Tibial artery (tissue), 4 donors: ENCODE data around the gene MDM2.

ENCODE experiments used
- DNase-seq, 2 donors: peaks; one replicate each; pipeline ENCODE4 v3.0.0-alpha.2; 2019
- H3K27ac ChIP-seq, 2 donors: fragments of 200-600 bp; sonication (generic) in 1 of 2; 1 replicate in 1 of 2; 2 replicates in 1 of 2; pipeline ENCODE4 v1.5.1; 2018 to 2019; ENCODE audit warnings: mild to moderate bottlenecking in 1 of 2
- H3K27me3 ChIP-seq, 2 donors: fragments of 200-600 bp; sonication (generic) in 1 of 2; one replicate each; pipeline versions ENCODE4 v1.5.1 to v1.6.0; 2016 to 2019
- H3K36me3 ChIP-seq, 3 donors: fragments of 200-600 bp; sonication (generic) in 2 of 3; one replicate each; pipeline ENCODE4 v1.5.1; 2016 to 2019; ENCODE audit warnings: mild to moderate bottlenecking in 2 of 3
- H3K4me1 ChIP-seq, 4 donors: fragments of 200-600 bp; sonication (generic) in 2 of 4; 1 replicate in 3 of 4; 2 replicates in 1 of 4; pipeline ENCODE4 v1.5.1; 2016 to 2019
- H3K4me3 ChIP-seq, 2 donors: fragments of 200-600 bp; sonication (generic) in 1 of 2; 1 replicate in 1 of 2; 2 replicates in 1 of 2; pipeline ENCODE4 v1.5.1; 2018 to 2019; ENCODE audit warnings: mild to moderate bottlenecking in 2 of 2
- H3K9me3 ChIP-seq, 3 donors: fragments of 200-600 bp; sonication (generic) in 1 of 3; one replicate each; pipeline ENCODE4 v1.5.1; 2016 to 2019
- intact Hi-C: fragments of 100-400 bp; cut with DNase I; formaldehyde crosslinking; loops from one replicate; pipeline ENCODE4 v1.15.0; 2023; ENCODE audit warnings: low total_unique reads
- TF ChIP-seq, protein P1 (sequence below), 2 experiments: fragments of 200-600 bp in 1 of 2; fragments of 450-650 bp in 1 of 2; IDR thresholded peaks; one replicate each; pipeline ENCODE4 v1.5.1; 2017 to 2019; ENCODE audit warnings: antibody characterized with exemption in 2 of 2, mild to moderate bottlenecking in 1 of 2, moderate library complexity in 1 of 2

MDM2 gene

DNA sequence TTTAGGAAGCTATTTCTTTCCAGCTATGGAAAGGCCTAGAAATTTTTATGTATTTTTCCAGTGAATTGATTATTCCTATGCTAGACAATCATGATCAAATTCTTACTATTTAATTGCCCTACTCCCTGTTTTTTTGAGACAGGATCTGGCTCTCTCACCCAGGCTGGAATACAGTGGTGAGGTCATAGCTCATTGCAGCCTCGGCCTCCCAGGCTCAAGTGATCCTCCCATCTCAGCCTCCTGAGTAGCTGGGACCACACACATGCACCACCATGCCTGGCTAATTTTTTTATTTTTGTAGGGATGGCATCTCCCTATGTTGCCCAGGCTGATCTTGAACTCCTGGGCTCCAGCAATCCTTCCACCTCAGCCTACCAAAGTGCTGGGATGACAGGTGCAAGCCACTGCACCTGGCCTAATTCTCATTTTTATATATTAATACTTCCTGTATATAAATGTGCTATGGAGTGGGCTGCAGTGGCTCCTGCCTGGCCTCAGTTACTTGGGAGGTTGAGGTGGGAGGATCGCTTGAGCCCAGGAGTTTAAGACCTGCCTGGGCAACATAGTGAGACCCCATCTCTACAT is 16.0 kb upstream of the MDM2 start:
- Histone ChIP-seq H3K4me1 (peaks cover 0 to 14% (median 0%) of the 10 kb centered on the region in 4 donors), H3K36me3 (no peaks in the 10 kb centered on the region), H3K4me3 (no peak overlapping the region), H3K27me3 (no peaks in the 10 kb centered on the region), H3K9me3 (no peaks in the 10 kb centered on the region), H3K27ac (no peak overlapping the region)
- intact Hi-C loops = no loop called here
- TF ChIP-seq, protein P1, sequence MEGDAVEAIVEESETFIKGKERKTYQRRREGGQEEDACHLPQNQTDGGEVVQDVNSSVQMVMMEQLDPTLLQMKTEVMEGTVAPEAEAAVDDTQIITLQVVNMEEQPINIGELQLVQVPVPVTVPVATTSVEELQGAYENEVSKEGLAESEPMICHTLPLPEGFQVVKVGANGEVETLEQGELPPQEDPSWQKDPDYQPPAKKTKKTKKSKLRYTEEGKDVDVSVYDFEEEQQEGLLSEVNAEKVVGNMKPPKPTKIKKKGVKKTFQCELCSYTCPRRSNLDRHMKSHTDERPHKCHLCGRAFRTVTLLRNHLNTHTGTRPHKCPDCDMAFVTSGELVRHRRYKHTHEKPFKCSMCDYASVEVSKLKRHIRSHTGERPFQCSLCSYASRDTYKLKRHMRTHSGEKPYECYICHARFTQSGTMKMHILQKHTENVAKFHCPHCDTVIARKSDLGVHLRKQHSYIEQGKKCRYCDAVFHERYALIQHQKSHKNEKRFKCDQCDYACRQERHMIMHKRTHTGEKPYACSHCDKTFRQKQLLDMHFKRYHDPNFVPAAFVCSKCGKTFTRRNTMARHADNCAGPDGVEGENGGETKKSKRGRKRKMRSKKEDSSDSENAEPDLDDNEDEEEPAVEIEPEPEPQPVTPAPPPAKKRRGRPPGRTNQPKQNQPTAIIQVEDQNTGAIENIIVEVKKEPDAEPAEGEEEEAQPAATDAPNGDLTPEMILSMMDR (IDR thresholded peaks at IDR 0.05) = no peak
- no peak for DNase-seq

DNA sequence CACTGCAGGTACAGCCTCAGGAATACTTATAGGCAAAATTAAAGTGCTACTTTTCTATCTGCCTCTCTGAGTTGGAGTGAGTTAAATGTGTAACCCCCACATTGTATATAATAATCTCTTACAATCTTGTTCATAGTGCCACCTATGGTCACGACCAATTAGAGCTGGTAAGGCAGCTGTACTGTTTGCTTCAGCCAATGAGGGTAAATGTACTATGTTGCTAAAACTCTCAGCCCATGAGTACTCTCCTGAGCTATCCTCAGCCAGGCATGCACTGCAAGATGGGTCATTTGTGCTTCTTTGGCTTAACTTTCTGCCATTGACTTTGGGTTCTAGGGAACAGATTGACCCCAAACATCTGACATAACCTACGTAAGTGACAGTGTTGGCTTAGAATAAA is 15.0 kb upstream of the MDM2 start:
- H3K4me3 ChIP-seq = no peak overlapping the region
- DNase-seq = no peak
- H3K27me3 ChIP-seq = no peaks in the 10 kb centered on the region
- TF ChIP-seq, protein P1 (IDR thresholded peaks at IDR 0.05) = no peak
- no peaks in the 10 kb centered on the region for H3K36me3 ChIP-seq
- H3K9me3 ChIP-seq = no peaks in the 10 kb centered on the region
- H3K4me1 ChIP-seq = peaks cover 0 to 6% (median 0%) of the 10 kb centered on the region in 4 donors
- H3K27ac ChIP-seq = no peak overlapping the region
- intact Hi-C loops = no loop called here

DNA sequence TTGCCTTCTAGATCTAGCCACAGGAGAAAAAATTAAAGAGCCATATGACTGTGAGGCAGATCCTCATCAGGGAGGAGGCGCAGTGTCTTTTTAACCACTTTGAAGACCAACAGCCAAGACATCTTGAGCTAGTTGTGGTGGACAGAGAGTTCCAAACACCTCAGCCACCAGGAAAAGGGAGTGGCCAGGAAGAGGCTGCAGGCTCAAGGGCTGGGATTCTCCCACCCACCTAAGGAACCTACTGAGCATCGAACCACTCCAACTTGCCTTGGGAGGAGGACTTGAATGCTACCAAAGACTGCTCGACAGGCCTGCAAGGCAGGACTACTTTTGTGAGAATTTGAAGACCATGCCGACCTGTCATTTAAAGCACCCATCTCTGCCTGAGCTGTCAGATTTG is 14.5 kb upstream of the MDM2 start:
- Histone ChIP-seq H3K9me3 (no peaks in the 10 kb centered on the region), H3K4me3 (no peak overlapping the region), H3K27me3 (no peaks in the 10 kb centered on the region), H3K27ac (no peak overlapping the region), H3K4me1 (peaks cover 0 to 1% (median 0%) of the 10 kb centered on the region in 4 donors), H3K36me3 (no peaks in the 10 kb centered on the region)
- DNase-seq = no peak
- TF ChIP-seq, protein P1 (IDR thresholded peaks at IDR 0.05) = no peak
- intact Hi-C loops = no loop called here

DNA sequence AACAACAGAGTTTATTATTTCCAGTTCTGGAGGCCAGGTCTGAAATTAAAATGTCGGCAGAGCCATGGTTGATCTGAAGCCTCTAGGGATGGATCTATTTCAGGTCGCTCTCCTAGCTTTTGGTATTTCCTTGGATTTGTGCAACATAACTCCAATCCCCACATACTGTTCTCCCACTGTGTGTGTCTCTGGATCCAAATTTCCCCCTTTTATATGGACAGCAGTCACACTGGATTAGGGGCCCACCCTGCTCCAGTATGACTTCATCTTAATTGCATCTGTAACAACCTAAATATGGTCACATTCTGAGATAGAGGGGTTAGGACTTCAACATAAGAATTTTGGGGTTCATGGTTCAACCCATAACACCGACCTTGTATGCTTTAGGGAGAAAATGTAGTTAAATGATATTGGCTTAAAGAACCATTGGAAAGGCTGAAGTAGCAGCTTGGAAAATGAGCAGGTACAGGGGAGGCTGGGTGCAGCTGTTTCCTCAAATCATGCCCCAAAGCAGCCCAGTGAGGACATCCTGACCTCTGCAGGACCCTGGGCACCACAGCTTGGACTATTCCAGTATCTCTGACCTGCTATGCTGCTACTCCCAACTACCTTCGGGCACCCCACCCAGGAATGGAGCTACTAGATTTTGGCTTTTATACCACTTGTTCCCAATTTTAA is 13.9 kb upstream of the MDM2 start:
- DNase-seq = no peak
- TF ChIP-seq, protein P1 (IDR thresholded peaks at IDR 0.05) = no peak
- no peaks in the 10 kb centered on the region for H3K9me3 ChIP-seq
- intact Hi-C loops = no loop called here
- H3K36me3 ChIP-seq = no peaks in the 10 kb centered on the region
- no peak overlapping the region for H3K27ac ChIP-seq
- no peaks in the 10 kb centered on the region for H3K27me3 ChIP-seq
- H3K4me3 ChIP-seq = no peak overlapping the region
- no peaks in the 10 kb centered on the region for H3K4me1 ChIP-seq

DNA sequence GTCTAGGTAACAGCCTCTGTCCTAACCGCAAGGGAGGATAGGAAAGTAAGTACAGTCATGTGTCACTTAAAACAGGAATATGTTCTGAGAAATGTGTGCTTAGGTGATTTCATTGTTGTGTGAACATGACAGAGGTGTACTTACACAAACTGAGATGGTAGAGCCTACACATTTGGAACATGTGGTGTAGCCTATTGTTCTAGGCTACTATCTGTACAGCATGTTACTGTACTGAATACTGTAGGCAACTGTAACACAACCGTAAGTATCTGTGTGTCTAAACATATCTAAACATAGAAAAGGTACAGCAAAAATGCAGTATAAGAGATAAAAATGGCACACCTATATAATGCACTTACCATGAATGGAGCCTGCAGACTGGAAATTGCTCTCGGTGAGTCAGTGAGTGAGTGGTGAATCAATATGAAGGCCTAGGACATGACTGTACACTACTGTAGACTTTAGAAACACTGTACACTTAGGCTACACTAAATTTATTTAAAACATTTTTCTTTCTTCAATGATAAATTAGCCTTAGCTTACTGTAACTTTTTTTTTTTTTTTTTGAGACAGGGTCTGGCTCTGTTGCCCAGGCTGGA is 13.2 kb upstream of the MDM2 start:
- H3K4me3 ChIP-seq = no peak overlapping the region
- intact Hi-C loops = no loop called here
- no peaks in the 10 kb centered on the region for H3K9me3 ChIP-seq
- TF ChIP-seq, protein P1 (IDR thresholded peaks at IDR 0.05) = no peak
- no peak overlapping the region for H3K27ac ChIP-seq
- no peaks in the 10 kb centered on the region for H3K27me3 ChIP-seq
- no peaks in the 10 kb centered on the region for H3K4me1 ChIP-seq
- DNase-seq = no peak
- no peaks in the 10 kb centered on the region for H3K36me3 ChIP-seq
